SKM-1 treated with dmso at 0.1 percent for 144 hours (cell line): ENCODE measurements around the gene TRMT61A.
"Not testable (repeated sequence)": the region's sequence is repeated elsewhere in the genome, so short reads cannot be mapped to it uniquely, and the experiment has no call there.

Experiments used
- DNase-seq: peaks from one replicate; lab custom pipeline; 2025; ENCODE audit not compliant: unreplicated experiment; lab: John Stamatoyannopoulos, UW

The TRMT61A gene

DNA sequence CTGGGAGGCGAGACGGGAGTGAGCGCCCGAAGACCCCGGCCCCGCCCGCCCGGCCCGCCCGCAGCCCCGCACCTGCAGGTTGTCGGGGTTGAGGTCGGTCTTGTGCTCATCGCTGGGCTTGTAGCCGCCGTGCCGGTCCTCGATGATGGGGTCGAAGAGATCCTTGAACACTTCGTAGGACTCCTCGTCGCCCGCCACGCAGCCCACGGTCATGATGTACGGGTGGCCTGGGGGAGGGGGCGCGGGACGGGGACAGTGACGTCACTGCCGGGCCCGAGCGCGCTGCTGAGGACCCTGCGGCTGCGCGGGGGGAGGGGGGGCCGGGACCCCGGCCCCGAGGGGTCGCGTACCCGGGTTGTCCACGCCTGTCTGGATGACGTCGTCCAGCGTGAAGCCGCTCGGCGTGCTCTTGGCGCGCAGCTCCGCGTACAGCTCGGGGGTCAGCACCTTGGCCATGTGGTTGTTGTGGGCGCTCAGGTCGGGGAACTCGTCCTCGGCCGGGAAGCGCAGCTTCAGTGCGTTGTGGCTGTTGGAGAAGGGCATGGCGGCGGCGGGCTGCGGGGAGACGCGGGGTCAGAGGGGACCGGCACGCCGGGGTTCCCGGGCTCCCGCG, 6.9 kb upstream of the TRMT61A start:
- no peak for DNase-seq

DNA sequence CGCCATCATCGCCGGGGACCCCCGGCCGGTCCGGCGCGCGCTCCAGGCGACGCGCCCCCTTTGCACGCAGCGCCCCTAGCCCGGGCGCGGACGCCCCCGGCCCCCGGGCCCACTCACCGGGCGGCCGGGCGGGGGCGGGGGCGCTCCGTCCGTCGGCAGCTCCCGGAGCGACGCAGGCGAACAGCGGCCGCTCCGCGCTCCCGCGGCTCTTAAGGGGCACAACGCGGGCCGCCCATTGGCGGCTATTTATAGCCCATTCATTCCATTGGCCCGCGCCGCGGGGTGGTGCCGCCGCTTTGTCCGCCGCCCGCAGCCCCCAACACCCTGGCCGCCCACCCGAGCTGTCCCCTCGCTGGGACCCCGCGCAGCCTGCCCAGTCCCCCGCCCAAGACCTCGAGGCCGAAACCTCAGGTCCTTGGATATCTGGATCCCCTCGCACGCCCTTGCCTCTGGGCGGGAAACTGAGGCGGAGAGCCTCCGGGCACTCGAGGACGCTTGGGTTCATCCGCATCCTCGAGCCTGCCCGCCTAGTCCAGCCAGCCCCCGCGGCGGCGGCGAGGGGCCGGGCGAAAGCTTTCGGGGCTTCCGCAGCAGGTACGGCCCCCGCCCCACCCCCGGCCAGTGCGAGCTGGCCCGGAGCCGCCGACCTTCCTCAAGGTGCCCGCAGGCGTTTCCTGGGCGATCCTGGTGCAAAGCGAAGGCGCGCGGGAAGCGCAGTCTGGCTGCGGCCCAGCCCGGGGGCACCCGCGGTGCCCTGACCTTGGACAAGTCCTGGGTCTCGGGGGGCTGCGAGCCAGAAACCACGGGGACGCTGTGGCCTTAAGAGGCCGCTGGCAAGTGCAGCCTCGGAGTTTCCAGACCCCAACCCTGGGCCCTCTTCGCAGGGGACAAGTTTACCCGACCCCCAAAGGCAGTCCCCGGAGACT, 6.1 kb upstream of the TRMT61A start, which contains the start of gene CKB:
Gene CKB (minus strand): TSS at position 182 of the 926 bp plus-strand sequence. CDS start 337 bp downstream, outside the sequence.
- no peak for DNase-seq

DNA sequence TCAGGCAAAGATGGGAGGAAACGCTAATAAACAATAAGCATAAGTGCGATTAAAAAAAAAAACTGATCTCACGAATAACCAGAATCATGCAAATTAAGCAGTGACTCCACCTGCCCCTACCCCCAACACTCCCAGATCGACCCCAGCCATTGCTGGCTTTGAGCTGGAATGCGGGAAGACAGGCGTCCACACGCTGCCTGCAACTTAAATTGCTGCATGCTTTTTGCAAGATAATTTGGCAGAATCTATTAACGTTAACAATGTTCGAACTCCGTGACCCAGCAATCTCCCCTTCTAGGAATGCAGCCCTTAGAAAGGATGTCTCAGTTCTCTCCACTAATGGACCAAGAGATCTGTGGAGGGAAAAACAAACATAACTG, 5.4 kb upstream of the TRMT61A start:
- no peak for DNase-seq

DNA sequence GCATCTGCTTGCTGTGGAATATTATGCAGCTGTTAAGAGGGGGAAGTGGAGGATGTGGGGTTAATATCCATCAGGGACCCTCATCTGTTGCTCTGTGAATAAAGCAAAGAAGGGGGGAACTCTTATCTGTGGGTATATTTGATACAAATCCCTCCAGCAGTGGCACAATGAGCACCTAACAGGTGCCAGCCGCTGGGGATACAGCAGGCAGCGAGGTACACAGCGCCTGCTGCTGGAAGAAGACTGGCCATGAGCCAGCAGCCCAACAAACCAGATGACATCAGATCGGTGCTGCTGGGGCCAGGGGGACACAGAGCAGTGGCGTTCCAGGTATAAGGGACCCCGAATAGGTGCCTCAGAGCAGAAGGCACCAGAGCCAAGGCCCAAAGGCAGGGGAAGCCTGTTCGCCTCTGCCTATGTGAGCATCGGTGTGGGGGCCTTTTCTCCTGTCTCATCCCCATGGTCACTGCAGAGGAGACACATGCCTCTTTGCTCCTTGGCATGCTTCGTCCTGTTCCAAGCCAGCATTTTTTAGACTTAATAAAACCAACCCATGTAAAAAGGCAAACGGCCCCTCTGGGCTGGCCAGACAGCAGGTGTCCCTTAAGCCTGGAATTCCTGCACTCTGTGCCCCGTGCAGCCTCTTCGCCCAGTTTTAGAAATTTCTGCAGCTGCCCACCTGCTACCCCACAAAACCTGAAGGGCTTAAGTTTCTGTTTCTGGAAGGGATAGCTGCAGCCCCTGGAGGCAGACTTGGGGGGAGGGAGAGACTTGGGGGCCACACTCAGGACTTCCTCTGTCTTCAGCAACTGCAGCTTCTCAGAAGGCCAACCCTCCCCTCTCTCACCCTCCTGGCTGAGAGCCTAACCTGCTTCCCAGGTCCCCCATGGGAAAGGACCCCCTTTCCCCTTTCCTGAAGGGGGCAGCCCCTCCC, 4.7 kb upstream of the TRMT61A start:
- DNase-seq: no peak

DNA sequence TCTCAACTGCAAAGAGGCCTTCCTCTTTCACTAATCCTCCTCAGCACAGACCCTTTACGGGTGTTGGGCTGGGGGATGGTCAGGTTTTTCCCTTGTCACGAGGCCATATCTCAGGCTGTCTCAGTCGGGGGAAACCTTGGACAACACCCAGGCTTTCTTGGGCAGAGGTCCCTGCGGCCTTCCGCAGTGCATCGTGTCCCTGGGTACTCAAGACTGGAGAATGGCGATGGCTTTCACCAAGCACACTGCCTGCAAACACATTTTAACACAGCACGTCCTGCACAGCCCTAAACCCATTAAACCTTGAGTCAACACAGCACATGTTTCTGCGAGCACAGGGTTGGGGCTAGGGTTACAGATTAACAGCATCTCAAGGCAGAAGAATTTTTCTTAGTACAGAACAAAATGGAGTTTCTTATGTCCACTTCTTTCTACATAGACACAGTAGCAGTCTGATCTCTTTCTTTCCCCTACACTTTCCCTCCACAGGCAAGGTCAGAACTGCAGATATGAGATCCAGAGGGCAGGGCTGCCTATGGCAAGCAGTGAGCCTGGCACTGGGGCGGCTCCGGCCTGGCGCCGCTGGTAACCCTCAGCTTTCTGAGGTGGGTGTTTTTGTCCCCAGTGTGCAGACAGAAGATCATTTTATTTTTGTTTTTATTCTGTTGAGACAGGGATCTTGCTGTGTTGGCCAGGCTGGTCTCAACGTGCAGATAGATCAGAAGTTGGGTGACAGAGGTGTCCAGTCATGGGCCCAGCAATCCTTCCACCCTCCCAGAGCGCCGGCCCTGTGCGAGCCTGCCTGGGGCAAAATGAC, 3.4 kb upstream of the TRMT61A start:
- not testable (repeated sequence) for DNase-seq

DNA sequence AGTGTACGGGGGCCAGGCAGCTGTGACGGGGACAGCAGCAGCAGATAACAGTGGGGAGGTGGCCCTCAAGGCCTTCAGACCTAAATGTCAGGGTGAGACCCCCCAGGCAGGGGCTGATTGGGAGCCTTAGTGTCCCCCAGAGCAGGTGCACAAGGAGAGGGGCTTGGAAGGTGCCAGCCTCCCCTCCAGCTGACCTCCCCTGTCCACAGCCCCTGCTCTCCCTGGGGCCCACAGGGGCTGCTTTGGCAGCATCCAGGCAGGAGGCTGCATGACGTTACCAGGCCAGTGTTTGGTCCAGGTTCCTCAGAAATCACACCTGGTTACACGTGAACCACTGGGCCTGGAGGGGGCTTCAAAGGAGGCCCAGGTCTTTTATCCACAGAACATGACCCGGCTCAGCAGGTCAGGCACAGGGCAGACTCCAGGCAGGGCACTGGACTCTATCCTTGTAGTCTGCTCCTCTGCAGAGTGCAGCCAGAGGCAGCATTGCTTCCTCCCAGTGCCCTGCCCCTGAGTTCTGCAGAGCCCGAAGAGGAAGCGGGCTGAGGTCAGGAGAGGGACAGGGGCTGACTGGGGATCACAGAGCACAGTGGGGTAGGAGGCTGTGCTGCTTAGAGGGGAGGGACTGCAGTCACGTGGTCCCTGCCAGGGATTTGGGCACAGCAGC, 2.6 kb upstream of the TRMT61A start:
- DNase-seq: peak; percentile 30

DNA sequence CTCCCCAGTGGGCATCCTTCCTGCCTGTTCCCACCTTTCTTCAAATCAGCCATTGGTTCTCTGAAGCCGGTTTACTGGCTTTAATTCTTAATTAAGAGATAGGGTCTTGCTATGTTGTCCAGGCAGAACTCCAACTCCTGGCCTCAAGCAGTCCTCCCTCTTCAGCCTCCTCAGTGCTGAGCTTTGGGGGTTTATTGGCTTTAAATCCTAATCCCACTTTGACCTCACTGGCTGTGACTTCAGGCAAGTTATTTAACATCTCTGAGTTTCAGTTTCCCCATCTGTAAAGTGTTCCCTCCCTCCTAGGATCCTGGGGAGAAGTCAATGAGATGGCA, 2.1 kb upstream of the TRMT61A start:
- no peak for DNase-seq

DNA sequence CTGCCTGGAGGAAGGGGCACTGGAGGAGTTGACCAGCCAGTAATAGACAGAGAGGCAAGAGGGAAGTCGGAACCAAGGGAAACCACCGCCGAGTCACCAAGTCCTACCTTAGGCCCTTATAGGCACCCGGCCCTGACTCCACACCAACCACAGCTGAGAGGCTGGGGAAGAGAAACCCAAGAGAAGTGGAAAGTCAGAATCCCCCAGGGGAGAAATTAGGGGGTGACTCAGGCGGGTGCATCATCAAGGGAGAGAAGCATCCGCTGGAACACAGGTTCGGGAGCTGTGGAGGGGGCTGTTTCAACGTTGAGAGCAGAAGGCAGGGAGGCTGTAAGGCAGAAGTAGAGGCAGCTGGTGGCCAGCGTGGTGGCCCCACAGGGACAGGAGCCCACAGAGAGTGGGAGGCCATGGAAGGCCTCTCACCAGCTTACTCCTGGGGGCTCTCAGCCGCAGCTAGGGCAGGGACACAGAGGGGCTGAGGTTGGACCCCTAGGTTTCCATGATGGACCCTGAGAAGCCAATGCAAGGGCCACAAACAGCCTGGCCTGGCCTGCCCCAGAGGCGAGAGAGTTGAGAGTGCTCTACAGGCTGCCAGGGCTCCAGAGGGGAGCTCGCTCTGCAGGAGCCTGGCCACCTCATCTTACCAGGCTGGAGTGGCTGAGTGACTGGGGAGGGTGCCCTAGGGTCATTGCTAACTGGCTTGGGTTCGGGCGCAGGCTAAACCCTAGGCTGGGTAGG, 1.4 kb upstream of the TRMT61A start:
- no peak for DNase-seq

DNA sequence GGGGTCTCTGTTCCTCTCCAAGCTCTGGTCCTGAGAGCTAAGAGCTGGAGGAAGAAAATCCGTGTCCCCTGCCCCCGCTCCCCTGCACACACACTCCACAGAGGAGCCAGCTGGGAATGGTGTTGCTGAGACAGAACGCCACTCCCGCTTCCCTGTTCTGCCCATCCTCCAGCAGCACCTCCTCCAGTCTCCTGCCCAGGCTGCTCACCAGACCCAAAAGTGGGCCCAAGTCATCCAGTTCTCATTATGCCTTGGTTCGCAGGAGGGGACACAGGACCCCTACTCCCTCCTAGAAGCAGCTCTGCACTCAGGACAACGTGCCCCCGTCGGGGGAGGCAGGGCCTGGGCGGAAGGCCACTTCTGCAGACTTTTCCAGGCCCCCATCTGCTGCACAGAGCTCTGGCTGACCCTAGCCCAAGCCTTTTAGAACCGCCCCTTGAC, 830 bp upstream of the TRMT61A start:
- DNase-seq: no peak

DNA sequence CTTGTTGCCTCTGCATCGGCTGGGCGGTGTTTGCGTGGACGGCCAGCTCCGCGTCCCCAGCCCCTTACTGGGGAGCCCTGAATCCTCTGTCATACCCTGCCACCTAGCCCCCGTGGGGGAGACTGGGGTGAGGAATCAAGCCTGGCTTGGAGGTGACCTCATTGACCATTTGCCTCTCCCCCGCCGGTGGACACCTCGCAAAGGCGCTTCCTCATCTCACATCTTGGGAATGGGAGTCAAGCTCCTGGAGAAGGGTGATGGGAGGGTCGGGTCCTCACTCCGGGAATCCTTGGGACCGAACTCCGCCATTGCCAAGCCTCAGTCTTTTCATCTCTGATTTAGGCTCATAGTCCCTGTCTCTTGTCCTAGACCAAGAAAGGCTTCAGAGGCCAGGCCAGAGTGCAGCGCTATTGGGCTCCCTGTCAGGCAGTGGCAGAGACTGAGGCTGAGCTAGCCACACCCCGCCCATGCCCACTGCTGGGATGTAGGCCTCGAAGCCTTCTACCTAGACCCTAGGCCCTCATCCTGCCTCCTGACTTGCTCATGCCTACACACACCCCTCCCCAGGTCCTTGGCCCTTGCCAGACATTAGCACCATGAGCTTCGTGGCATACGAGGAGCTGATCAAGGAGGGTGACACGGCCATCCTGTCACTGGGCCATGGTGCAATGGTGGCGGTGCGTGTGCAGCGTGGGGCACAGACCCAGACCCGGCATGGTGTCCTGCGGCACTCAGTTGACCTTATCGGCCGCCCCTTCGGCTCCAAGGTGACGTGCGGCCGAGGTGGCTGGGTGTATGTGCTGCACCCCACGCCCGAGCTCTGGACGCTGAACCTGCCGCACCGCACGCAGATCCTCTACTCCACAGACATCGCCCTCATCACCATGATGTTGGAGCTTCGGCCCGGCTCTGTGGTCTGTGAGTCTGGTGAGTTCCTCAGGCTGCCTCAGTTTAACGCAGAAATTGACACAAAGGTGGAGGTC, 678 bp downstream of the TRMT61A start:
- no peak for DNase-seq

DNA sequence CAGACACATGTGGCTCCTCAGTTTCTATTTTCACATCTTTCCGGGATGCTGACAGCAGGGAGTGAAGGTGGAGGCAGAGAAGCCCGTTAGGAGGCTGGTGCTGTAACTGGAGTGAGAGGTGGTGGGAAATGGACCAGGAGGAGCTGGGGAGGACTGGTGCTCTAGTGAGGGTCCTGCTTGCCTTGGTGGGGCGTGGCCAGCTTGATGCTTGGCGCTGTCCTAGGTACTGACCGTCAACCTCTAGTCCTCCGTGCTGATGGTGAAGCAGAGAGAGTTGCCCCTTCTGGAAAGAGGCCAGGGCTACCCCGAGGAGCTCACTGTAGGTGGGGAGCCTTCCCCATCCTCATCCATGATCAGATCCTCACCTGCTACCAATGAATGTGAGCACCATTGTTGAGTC, 1.4 kb downstream of the TRMT61A start:
- DNase-seq: no peak

DNA sequence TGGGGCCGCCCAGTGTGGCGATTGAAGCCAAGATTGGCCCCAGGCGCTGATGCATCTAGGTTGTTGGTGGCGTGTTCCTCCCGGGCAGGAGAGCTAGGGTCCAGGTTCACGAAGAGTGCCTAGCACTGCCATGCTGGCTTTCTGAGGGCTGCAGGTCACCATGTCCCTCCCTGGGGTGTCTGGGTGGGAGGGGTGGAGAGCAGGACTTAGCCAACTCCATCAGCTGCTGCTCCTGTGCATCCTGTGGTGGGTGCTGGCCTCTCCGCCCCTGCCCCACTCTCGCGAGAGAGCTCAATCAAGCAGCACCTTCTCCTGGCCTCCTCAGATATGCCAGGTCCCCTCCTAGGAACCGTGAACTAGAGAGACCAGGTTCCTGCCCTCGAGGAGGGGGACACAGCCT, 1.8 kb downstream of the TRMT61A start:
- DNase-seq: no peak

DNA sequence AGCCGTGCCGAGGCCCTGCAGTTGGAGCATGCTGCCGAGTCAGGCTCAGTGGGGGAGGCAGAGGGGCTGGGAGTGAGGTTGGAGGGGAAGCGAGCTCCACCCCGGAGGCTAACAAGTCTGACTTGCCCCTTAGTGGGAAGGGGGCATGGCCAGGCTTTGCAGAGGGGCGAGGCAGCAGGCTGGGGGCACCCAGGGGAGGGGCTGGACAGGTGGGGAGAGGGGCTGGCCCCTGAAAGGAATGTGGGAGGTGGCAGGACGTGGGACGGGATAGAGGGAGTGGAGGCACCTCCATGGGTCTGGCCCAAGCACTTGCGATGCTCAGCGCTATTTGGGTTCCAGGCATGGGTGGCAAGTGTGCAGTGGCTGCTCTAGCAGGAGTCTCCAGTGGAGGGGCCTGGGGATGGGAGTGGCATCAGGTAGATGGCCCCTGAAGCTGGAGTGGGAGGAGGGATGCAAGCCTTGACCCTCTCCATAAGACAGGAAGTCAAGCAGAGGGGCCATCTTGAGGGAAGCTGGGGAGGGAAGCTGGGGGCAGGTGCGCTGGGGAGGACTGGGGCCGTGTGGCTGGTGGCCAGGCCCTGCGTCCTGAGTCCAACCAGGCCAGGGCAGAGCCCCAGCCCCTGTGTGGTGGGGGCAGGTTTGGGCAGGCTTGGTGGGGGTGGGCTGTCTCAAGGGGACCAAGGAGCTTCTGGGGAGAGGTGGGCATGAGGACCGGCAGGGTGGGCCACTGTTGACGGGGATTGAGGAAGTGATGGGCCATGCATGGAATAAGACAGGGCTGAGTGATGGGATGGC, 2.6 kb downstream of the TRMT61A start:
- no peak for DNase-seq

DNA sequence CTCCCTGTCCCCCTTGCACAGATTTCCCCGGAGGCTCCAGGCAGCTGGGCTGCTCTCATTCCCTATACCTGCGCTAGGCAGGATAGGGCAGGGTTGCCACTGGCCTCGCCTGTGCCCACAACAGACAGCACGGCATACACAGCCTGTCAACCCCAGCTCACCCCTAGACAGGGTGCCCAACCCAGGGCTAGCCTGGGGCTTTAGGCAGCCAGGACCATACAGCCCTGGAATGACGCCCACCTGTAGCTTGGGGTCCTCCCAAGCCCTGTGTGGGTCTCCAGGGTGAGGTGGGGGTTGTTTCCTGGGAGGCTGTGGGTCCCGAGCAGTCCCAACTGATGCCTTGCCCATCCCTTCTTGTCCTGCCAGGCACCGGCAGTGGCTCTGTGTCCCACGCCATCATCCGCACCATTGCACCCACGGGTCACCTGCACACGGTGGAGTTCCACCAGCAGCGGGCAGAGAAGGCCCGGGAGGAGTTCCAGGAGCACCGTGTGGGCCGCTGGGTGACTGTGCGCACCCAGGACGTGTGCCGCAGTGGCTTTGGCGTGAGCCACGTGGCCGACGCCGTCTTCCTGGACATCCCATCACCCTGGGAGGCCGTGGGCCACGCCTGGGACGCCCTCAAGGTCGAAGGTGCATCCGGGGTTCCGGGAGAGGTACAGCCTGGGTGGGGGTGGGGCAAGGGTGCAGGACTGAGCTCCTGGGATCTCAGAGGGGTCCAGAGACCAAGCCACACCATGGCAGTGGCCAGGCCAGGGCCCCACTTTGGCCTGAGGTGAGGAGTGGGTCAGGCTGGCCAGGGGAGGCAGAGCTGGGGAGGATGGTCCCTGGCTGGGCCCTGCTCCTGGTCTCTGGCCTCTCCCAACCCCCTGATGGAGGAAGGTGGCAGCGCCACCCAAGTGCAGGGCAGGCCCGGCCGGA, 3.5 kb downstream of the TRMT61A start:
- no peak for DNase-seq

DNA sequence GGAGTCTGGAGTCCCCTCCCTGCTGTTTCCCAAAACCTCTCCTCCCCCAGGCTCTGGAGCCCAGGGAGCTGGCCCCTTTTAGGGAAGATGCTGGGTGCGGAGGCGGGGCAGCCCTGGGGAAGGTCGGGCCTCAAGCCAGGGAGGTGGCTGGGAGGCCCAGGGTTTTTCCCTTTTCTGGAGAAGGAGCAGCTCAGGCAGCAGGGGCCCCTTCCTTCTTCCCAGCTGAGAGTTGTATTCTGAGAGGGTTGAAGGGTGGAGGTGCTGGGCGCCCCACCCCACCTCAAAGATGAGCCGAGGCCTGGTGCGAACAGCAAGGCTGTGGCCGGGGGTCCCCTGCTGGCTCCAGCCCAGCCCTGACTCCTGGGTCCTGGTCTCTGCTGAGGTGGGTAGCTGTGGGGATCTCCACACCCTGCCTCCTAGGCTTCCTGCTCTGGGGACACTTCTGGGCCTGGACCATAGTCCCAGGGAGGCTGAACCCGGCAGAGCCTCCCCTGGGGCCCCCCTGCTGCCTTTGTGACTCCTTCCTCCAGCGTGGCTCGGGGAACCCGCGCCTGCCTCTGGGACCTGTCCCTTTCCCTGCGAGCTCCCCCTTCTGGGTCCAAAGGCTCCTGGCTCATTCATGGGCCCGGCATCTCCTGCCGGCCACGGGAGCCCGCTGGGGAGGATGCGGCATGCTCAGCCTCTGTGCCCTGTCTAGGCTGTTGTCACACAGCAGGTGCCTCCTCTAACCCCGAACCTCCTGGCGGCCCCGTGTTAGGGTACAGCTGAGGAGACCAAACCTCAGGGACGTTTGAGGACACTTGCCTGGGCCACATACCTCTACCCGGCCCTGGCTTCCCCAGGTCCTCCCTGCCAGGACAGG, 4.4 kb downstream of the TRMT61A start:
- DNase-seq: no peak
